HCT116 (cell line): ENCODE results near the gene COL7A1.

Experiments
- CTCF ChIP-seq, 3 experiments: fragments of 200-600 bp in 1 of 3; sonication (generic) in 1 of 3; IDR thresholded peaks in 2 of 3; conservative IDR thresholded peaks in 1 of 3; 2 replicates each; pipeline ENCODE4 v1.5.1; 2012 to 2017; ENCODE audit warnings: low read depth in 2 of 3, low read length in 2 of 3, antibody characterized with exemption in 1 of 3, borderline replicate concordance in 1 of 3, control low read depth in 1 of 3, mild to moderate bottlenecking in 1 of 3, mixed read lengths in 1 of 3, mixed run types in 1 of 3, moderate library complexity in 1 of 3; ENCODE audit not compliant: insufficient read depth in 1 of 3
- EZH2 ChIP-seq: fragments of 200-600 bp; sonication (generic); IDR thresholded peaks from 2 replicates; pipeline ENCODE4 v1.6.1; 2017; ENCODE audit warnings: antibody characterized with exemption, mixed run types
- EZH2phosphoT487 ChIP-seq: fragments of 200-600 bp; IDR thresholded peaks from 2 replicates; pipeline ENCODE4 v1.6.1; 2018; ENCODE audit warnings: antibody characterized with exemption, borderline replicate concordance
- POLR2AphosphoS5 ChIP-seq: IDR thresholded peaks from 2 replicates; pipeline ENCODE4 v1.6.1; 2011; ENCODE audit warnings: mild to moderate bottlenecking, low read depth, low read length, moderate library complexity
- RAD21 ChIP-seq: IDR thresholded peaks from 2 replicates; pipeline ENCODE4 v1.6.1; 2012; ENCODE audit warnings: low read depth, mild to moderate bottlenecking
- TF ChIP-seq, protein P1 (sequence below): IDR thresholded peaks from 2 replicates; pipeline ENCODE4 v1.6.1; 2012; ENCODE audit warnings: low read depth

DNA sequence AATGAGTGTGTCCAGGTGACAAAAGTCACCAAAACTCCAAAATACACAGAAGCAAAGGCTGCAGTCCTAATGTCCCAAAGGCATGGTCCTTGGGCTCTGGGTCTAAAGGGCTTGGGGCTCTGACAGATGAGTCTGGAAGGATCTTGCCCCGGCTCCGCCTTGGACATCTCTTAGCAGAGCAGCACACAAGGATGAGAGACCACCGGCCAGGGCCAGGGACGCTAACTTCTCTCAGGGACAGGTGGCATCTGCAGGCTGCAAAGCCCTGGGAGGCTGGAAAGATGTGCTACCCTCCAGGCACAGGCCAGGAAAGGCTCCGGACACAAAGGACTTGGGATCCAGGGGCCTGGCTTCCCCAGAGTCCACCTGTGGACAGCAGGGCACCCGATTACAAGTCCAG is 77.1 kb downstream of the COL7A1 start:
- TF ChIP-seq EZH2phosphoT487, result no peak
- no peak for TF ChIP-seq EZH2
- no peak for TF ChIP-seq POLR2AphosphoS5
- no peak for TF ChIP-seq RAD21
- no peak for TF ChIP-seq CTCF (IDR thresholded peaks at IDR 0.05 in 2 of 3, conservative IDR thresholded peaks at IDR 0.05 in 1 of 3; ENCODE audit: borderline replicate concordance in 1 of 3, insufficient read depth in 1 of 3, low read depth in 2 of 3, low read length in 2 of 3)
- TF ChIP-seq, protein P1, sequence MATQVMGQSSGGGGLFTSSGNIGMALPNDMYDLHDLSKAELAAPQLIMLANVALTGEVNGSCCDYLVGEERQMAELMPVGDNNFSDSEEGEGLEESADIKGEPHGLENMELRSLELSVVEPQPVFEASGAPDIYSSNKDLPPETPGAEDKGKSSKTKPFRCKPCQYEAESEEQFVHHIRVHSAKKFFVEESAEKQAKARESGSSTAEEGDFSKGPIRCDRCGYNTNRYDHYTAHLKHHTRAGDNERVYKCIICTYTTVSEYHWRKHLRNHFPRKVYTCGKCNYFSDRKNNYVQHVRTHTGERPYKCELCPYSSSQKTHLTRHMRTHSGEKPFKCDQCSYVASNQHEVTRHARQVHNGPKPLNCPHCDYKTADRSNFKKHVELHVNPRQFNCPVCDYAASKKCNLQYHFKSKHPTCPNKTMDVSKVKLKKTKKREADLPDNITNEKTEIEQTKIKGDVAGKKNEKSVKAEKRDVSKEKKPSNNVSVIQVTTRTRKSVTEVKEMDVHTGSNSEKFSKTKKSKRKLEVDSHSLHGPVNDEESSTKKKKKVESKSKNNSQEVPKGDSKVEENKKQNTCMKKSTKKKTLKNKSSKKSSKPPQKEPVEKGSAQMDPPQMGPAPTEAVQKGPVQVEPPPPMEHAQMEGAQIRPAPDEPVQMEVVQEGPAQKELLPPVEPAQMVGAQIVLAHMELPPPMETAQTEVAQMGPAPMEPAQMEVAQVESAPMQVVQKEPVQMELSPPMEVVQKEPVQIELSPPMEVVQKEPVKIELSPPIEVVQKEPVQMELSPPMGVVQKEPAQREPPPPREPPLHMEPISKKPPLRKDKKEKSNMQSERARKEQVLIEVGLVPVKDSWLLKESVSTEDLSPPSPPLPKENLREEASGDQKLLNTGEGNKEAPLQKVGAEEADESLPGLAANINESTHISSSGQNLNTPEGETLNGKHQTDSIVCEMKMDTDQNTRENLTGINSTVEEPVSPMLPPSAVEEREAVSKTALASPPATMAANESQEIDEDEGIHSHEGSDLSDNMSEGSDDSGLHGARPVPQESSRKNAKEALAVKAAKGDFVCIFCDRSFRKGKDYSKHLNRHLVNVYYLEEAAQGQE, result no peak
